Measurements from ENCODE around the gene SREBF2.
"Not testable (repeated sequence)": the region's sequence is repeated elsewhere in the genome, so short reads cannot be mapped to it uniquely, and the experiment has no call there.

Gene SREBF2

GRCh38 chr22:41948928-41949296 is 116.0 kb downstream of the SREBF2 start:
- not testable (repeated sequence) for DNase-seq

DNA sequence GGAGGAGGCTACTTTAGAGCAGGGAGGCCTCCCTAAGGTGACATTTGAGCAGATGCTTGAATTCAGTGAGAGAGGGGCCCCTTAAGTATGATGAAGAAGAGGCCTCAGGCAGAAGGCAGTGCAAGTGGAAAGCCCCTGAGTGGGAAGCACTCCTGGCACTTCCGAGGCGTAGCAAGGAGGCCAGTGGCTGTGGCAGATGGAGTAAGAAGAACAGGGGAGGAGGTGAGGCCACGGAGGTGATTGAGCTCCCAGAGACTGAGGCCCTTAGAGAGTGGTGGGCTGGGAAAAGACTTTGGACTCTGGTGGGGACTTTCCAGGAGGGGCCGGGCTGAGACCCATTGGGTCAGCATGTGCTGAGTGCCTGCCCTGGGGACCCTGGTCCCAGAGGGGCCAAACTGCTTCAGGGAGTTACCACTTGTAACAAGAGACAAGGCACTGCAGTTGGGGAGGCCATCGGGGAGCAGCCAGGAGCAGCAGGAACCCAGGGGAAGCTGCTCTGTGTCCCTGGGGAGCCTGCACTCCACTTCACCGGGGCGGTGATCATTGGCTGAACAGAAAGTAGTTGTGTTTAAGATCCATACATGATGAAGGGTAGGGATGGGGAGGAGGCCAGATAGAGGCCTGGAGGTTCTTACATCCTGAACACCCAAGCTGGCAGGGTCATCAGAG is 116.5 kb downstream of the SREBF2 start:
- DNase-seq: no peak

DNA sequence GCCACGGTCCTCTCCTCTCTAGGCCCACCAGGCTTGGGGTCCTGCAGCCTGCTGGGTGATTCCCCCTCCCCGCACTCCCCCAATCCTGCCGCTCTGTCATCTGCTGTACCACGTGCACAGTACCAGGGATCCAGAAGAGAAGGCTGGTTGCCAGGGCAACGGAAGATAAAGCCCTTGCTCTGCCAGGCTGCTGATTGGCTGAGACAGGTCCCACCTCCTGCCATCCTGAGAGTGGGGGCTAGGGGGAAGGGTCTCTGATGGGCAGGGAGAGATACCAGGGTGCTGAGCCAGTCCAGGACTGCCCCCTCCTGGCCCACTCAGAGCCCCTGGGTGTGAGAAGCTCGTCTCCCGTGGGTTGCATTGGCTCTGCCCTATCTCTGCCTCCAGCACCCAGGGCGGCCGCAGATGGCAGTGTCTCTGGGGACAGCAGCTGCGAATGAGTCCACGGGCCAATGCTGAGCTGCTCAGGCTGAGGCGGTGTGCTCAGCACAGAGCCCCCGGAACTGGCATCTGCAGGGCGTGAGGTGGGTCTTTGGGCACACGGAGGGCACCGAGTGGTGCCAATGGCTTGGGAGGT is 119.1 kb downstream of the SREBF2 start, which contains the start of gene SMIM45:
Gene SMIM45, plus strand, starts transcription at position 253 of the 577 bp plus-strand sequence.
- no peak for DNase-seq

GRCh38 chr22:41952713-41953112 is 119.8 kb downstream of the SREBF2 start:
- DNase-seq: no peak
